GM21381 (cell line): ENCODE data around the gene COL19A1.
"Not testable (repeated sequence)": the region's sequence is repeated elsewhere in the genome, so short reads cannot be mapped to it uniquely, and the experiment has no call there.

Source experiments
- ATAC-seq: cut with Tn5 transposase; IDR thresholded peaks from one replicate; pipeline ENCODE4 v1.9.1; 2021; ENCODE audit warnings: mild to moderate bottlenecking, moderate library complexity; ENCODE audit not compliant: unreplicated experiment

The COL19A1 gene

GRCh38 chr6:69866770-69867638 is 648 bp downstream of the COL19A1 start:
- peak; percentile 49 for ATAC-seq

- no peak for ATAC-seq
Observed at GRCh38 chr6:69867639-69867976, 1.3 kb downstream of the COL19A1 start.

- no peak for ATAC-seq
Observed at GRCh38 chr6:69868252-69868804, 2.0 kb downstream of the COL19A1 start.

GRCh38 chr6:69868961-69869360 is 2.6 kb downstream of the COL19A1 start:
- ATAC-seq, result no peak

- ATAC-seq, result no peak
Observed at GRCh38 chr6:69871107-69871506, 4.8 kb downstream of the COL19A1 start.

GRCh38 chr6:69873291-69873690 is 6.9 kb downstream of the COL19A1 start:
- no peak for ATAC-seq

- no peak for ATAC-seq
Observed at GRCh38 chr6:69875715-69876114, 9.4 kb downstream of the COL19A1 start.

GRCh38 chr6:69878795-69879194 is 12.4 kb downstream of the COL19A1 start:
- no peak for ATAC-seq

- peak; percentile 38 for ATAC-seq
Observed at GRCh38 chr6:69880601-69881000, 14.2 kb downstream of the COL19A1 start.

GRCh38 chr6:69881322-69882151 is 15.2 kb downstream of the COL19A1 start:
- ATAC-seq, result peak; percentile 86

GRCh38 chr6:69883551-69883950 is 17.2 kb downstream of the COL19A1 start:
- ATAC-seq, result no peak

GRCh38 chr6:69884231-69884630 is 17.9 kb downstream of the COL19A1 start:
- no peak for ATAC-seq

GRCh38 chr6:69887026-69887425 is 20.7 kb downstream of the COL19A1 start:
- no peak for ATAC-seq

GRCh38 chr6:69887714-69888345 is 21.5 kb downstream of the COL19A1 start:
- no peak for ATAC-seq

- ATAC-seq, result no peak
Observed at GRCh38 chr6:69888482-69889233, 22.3 kb downstream of the COL19A1 start.

GRCh38 chr6:69889234-69889974 is 23.0 kb downstream of the COL19A1 start:
- ATAC-seq, result not testable (repeated sequence)

GRCh38 chr6:69892561-69892960 is 26.2 kb downstream of the COL19A1 start:
- ATAC-seq, result not testable (repeated sequence)

GRCh38 chr6:69893266-69893665 is 26.9 kb downstream of the COL19A1 start:
- ATAC-seq, result not testable (repeated sequence)

- ATAC-seq, result peak; percentile 63
Observed at GRCh38 chr6:69894578-69895347, 28.4 kb downstream of the COL19A1 start.
